Ovary (tissue), 9 donors: ENCODE results near the gene KRT83. TPM values are rescaled to one million over a fixed set of nuclear protein-coding genes. Genes with fewer than 3 reads are reported as not detected.

Experiments
- DNase-seq, 5 donors: peaks; one replicate each; pipeline ENCODE4 v3.0.0-alpha.2; 2019 to 2020
- H3K27ac ChIP-seq, 2 donors: fragments of 200-600 bp; one replicate each; pipeline versions ENCODE4 v1.5.1 to v1.8.0; 2019 to 2022
- H3K27me3 ChIP-seq: fragments of 200-600 bp; one replicate; pipeline ENCODE4 v1.8.0; 2022
- H3K36me3 ChIP-seq: fragments of 200-600 bp; sonication (generic); one replicate; pipeline ENCODE4 v1.5.1; 2019
- H3K4me1 ChIP-seq: one replicate; pipeline ENCODE4 v1.8.1; 2013; ENCODE audit warnings: mild to moderate bottlenecking, moderate library complexity; ENCODE audit not compliant: insufficient read depth
- H3K4me3 ChIP-seq: fragments of 200-600 bp; sonication (generic); one replicate; pipeline ENCODE4 v1.5.1; 2017
- H3K9me3 ChIP-seq, 2 donors: fragments of 200-600 bp in 1 of 2; sonication (generic) in 1 of 2; one replicate each; pipeline versions ENCODE4 v1.5.1 to v1.8.1; 2013 to 2019; ENCODE audit warnings: mild to moderate bottlenecking in 1 of 2, moderate library complexity in 1 of 2
- EP300 ChIP-seq: sonication (generic); formaldehyde crosslinking; IDR thresholded peaks from one replicate; pipeline ENCODE4 v1.6.1; 2017; ENCODE audit warnings: antibody characterized with exemption
- POLR2A ChIP-seq: fragments of 450-650 bp; IDR thresholded peaks from one replicate; pipeline ENCODE4 v1.6.1; 2017; ENCODE audit warnings: antibody characterized with exemption, mild to moderate bottlenecking, moderate library complexity
- WGBS, 3 donors: extraction: QIAGEN DNeasy Blood & Tissue Kit in 1 of 3; methylation state at CpG; one replicate each; pipeline versions ENCODE4 v1.1.5 to v1.1.7; 2013 to 2017; 5-methylcytosine and 5-hydroxymethylcytosine counted together
- intact Hi-C, 4 donors: fragments of 100-400 bp; cut with DNase I; formaldehyde crosslinking; loops; one replicate each; pipeline versions ENCODE4 v1.11.0 to v1.15.1; 2022 to 2023
- polyA plus RNA-seq, 2 donors: library from polyadenylated mRNA; stranded (reverse); fragments of 200-250 nt in 1 of 2; fragments of 350-450 nt in 1 of 2; fragmentation: Illumina TruSeq in 1 of 2; extraction: RNeasy Lipid Tissue Mini Kit (QIAGEN cat#74804) in 1 of 2; gene quantifications; one replicate each; pipeline ENCODE4 v1.2.3, GENCODE V29; 2013 to 2014
- total RNA-seq, 7 donors: library from RNA; depleted of rRNA in 2 of 7; stranded (reverse); fragments of >200 nt in 2 of 7; fragmentation: NEBNext Ultra II Directional in 3 of 7; extraction: Animal tissue kit (Norgen Biotek cat#: 25700) in 3 of 7; gene quantifications; one replicate each; pipeline versions ENCODE4 v1.1.0 to v1.2.4, GENCODE V29; 2016 to 2023
- TF ChIP-seq, protein P1 (sequence below), 3 donors: fragments of 450-650 bp in 2 of 3; fragments of 200-600 bp in 1 of 3; IDR thresholded peaks; one replicate each; pipeline versions ENCODE4 v1.5.1 to v1.8.0; 2016 to 2022; ENCODE audit warnings: antibody characterized with exemption in 3 of 3, mild to moderate bottlenecking in 1 of 3
- donor health status: DM: no; HTN: no; CAD: no; lungs with moderate emphysema.
- donor health status: DM: no; HTN: no; CAD: no.
- donor health status: Bipolar disorder and iron deficiency.
- donor health status: DM: yes; HTN: yes; CAD: no.
- donor health status: DM: no; HTN: no; CAD: no.
- donor health status: DM: yes; HTN: yes; CAD: no.

KRT83 gene
- total and polyA plus RNA-seq, 9 donors, result not detected

DNA sequence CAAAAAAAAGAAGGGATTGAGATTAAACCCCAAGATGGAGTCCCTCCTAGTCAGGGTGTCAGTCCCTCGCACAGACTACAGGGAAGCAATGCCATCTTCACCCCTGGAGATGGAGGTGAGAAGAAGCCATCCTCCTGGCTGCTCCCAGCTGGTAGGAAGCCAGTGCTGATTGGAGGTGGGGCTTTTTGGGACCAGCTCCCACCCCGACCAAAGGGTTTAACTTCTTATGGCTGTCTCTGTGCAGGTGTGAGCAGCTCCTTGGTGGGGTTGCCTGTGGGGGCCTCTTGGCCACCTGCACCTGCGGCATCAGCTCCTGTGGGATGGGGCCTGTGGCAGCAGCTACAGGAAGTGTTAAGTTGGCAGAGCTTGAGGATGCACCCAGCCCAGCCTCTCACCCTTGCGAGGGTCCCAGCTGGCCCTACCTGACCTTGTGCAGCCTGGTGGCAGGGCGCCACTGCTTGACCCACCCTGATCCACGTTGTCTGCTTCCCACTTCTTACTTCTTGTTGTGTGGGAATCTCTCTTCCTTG is 50.6 kb downstream of the KRT83 start:
- DNase-seq, result no peak
- Histone ChIP-seq H3K4me3 (no peak overlapping the region), H3K36me3 (no peaks in the 10 kb centered on the region), H3K27ac (no peak overlapping the region), H3K27me3 (no peaks in the 10 kb centered on the region), H3K9me3 (no peaks in the 10 kb centered on the region), H3K4me1 (no peaks in the 10 kb centered on the region)
- TF ChIP-seq POLR2A, result no peak
- TF ChIP-seq, protein P1, sequence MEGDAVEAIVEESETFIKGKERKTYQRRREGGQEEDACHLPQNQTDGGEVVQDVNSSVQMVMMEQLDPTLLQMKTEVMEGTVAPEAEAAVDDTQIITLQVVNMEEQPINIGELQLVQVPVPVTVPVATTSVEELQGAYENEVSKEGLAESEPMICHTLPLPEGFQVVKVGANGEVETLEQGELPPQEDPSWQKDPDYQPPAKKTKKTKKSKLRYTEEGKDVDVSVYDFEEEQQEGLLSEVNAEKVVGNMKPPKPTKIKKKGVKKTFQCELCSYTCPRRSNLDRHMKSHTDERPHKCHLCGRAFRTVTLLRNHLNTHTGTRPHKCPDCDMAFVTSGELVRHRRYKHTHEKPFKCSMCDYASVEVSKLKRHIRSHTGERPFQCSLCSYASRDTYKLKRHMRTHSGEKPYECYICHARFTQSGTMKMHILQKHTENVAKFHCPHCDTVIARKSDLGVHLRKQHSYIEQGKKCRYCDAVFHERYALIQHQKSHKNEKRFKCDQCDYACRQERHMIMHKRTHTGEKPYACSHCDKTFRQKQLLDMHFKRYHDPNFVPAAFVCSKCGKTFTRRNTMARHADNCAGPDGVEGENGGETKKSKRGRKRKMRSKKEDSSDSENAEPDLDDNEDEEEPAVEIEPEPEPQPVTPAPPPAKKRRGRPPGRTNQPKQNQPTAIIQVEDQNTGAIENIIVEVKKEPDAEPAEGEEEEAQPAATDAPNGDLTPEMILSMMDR (IDR thresholded peaks at IDR 0.05), result no peak
- no peak for TF ChIP-seq EP300
- WGBS, 3 donors, result 72 to 78% (median 76%) methylated on average over 5 to 6 of the region's 6 CpGs
- intact Hi-C loops, result no loop called here

DNA sequence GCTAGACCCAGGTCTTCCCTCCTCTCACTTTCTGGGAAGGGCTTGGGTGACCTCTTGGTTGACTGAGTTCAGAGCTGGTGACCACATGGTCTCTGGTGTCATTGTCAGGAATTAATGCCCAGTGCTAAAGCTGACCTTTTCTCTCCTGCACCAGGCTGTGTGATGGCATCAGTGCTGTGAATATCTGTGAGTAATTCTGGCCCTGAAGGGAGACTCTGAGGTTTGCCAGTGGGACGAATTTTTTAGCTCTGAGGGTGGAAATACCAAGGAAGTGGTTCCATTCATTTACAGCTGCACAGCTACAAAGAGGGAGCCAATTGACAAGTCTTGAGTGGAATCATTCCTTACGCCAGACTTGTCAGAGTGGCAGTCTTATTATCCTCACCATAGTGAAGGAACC is 53.0 kb downstream of the KRT83 start:
- H3K27ac ChIP-seq, result no peak overlapping the region
- H3K27me3 ChIP-seq, result no peaks in the 10 kb centered on the region
- DNase-seq, result no peak
- intact Hi-C loops, result no loop called here
- no peaks in the 10 kb centered on the region for H3K4me1 ChIP-seq
- TF ChIP-seq EP300, result no peak
- TF ChIP-seq, protein P1 (IDR thresholded peaks at IDR 0.05), result no peak
- no peak for TF ChIP-seq POLR2A
- no peaks in the 10 kb centered on the region for H3K9me3 ChIP-seq
- WGBS, 3 donors, result 68 to 76% (median 74%) methylated on average over 2 of the region's 2 CpGs
- H3K36me3 ChIP-seq, result no peaks in the 10 kb centered on the region
- no peak overlapping the region for H3K4me3 ChIP-seq

DNA sequence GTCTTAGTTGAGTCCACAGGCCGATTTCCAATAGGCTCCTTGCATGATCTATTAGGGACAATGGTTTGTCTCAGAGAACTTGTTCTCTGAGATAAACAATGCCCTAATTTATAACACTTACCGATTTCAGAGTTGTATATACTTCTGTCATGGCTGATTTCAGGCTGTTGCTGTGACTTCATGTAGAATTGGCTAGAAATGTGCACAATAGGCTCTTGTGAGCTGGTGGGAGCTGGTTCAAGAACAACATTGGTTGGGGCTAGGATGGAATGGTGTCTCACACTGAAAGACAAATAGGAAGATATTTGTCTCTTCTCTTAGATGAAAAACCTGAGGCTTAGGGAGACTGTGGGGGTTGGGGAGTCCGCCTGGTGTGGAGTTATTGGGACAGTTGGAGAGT is 53.5 kb downstream of the KRT83 start:
- H3K27ac ChIP-seq, result no peak overlapping the region
- H3K27me3 ChIP-seq, result no peaks in the 10 kb centered on the region
- H3K36me3 ChIP-seq, result no peaks in the 10 kb centered on the region
- intact Hi-C loops, result no loop called here
- TF ChIP-seq, protein P1 (IDR thresholded peaks at IDR 0.05), result no peak
- no peak for TF ChIP-seq POLR2A
- no peak for TF ChIP-seq EP300
- no peak for DNase-seq
- no peak overlapping the region for H3K4me3 ChIP-seq
- no peaks in the 10 kb centered on the region for H3K9me3 ChIP-seq
- H3K4me1 ChIP-seq, result no peaks in the 10 kb centered on the region
- WGBS, 3 donors, result 85 to 91% (median 88%) methylated on average over 3 of the region's 3 CpGs

DNA sequence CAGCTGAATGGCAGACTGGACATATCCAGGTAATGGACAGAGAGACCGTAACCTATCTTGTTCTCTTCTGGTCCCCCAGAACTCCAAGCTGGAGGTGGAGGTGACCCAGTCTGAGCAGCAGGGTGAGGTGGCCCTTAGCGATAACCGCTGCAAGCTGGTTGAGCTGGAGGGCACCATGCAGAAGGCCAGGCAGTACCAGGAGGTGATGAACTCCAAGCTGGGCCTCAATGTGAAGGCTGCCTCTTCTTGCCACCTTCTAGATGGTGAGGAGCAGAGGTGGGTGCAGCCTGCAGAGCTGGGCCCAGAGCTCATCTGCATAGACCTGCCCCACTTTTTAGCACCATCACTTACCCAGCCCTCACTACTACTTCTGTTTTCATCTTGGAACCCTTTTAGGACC is 53.9 kb downstream of the KRT83 start:
- Histone ChIP-seq H3K4me1 (no peaks in the 10 kb centered on the region), H3K27me3 (no peaks in the 10 kb centered on the region), H3K4me3 (no peak overlapping the region), H3K36me3 (no peaks in the 10 kb centered on the region), H3K9me3 (no peaks in the 10 kb centered on the region), H3K27ac (no peak overlapping the region)
- no peak for DNase-seq
- TF ChIP-seq, protein P1 (IDR thresholded peaks at IDR 0.05), result no peak
- TF ChIP-seq EP300, result no peak
- TF ChIP-seq POLR2A, result no peak
- intact Hi-C loops, result no loop called here
- 93 to 100% (median 99%) methylated on average over 3 of the region's 3 CpGs for WGBS, 3 donors
